GM18526 (cell line): ENCODE results near the gene PRDX3.

Experiments used
- POLR2A ChIP-seq: IDR thresholded peaks from 3 replicates; pipeline ENCODE4 v1.6.1; 2011; ENCODE audit not compliant: insufficient read length; ENCODE audit errors: extremely low read depth

Gene PRDX3

GRCh38 chr10:119209736-119210355 lies 31.2 kb upstream of the PRDX3 start:
- TF ChIP-seq POLR2A, result no peak

GRCh38 chr10:119209035-119209735 lies 30.6 kb upstream of the PRDX3 start:
- no peak for TF ChIP-seq POLR2A

- TF ChIP-seq POLR2A, result no peak
Observed at GRCh38 chr10:119208553-119208940, 29.9 kb upstream of the PRDX3 start.

DNA sequence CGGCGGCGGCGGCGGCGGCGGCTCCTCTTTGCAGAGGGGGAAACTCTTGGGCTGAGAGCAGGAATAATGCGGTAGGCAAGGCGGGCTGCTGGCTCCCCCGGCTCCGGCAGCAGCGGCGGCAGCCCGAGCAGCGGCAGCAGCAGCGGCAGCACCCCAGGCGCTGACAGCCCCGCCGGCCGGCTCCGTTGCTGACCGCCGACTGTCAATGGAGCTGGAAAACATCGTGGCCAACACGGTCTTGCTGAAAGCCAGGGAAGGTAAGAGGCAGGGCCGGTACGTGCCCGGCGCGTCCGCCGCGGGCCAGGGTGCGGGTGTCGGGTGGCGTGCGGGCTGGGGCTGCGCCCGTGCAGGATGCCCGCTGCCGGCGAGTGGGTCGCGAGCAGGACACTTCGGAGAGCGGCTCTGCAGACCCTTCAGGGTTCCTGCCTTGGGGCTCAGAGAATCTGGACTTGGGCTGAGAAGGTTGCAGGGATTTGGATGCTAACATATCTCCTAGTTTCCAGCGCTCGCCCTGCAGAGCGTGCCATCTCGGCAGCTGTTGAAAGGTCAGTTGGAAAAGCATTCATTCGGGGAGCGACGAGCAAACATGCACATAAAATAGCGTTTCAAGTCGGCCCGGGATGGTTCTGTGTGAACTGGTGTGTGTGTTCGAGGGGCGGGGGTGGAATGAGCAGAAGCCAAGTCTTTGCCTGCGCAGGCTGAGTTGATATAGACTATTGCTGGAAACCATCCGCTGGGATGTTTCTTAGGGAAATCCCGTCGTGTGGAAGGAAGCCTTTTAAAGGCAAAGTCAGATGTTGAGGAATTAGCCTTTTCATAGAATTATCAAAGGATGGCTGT lies 29.3 kb upstream of the PRDX3 start:
- no peak for TF ChIP-seq POLR2A

- TF ChIP-seq POLR2A, result no peak
Observed at GRCh38 chr10:119207366-119207666, 28.7 kb upstream of the PRDX3 start, which contains the start of gene GRK5. TSS of gene GRK5 (plus strand) at chr10:119207571. CDS start at chr10:119207918, 347 bp downstream.

- TF ChIP-seq POLR2A, result peak; percentile 23
Observed at GRCh38 chr10:119206603-119207365, 28.2 kb upstream of the PRDX3 start.

DNA sequence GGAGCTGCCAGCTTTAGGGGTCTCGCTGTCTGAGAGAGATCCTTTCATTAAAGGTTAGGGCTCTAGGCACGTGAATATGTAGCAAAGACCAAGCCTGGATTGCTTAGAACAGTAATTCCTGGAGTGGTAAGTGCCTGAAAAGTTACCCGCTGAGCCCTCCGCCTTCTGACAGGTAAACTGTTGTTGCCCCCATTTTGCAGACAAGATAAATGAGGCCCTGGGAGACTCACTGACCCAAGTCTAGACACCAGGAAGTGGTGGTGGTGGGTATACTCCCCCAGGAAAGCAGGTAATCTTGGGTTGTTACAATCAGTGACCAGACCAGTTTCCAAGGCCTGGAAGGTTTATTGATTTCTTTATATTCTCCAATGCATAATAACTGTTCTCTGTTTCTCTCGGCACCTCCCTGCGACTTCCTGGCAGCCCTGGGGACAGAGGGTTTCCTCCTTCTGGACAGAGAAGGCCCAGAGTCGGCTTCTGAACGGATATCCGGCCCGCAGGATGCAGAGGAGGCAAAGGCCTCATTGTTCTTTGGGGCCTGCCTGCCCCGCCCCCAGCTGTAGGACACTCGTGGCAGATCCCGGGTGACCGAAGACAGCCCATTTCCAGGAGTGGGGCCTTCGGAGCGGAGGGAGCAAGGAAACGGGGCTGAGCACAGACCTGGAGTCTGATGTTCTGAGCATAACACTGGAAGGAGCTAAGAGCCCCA lies 27.4 kb upstream of the PRDX3 start:
- TF ChIP-seq POLR2A, result peak; percentile 36

GRCh38 chr10:119203006-119203405 lies 24.4 kb upstream of the PRDX3 start:
- TF ChIP-seq POLR2A, result no peak

GRCh38 chr10:119201233-119201632 lies 22.6 kb upstream of the PRDX3 start:
- no peak for TF ChIP-seq POLR2A

DNA sequence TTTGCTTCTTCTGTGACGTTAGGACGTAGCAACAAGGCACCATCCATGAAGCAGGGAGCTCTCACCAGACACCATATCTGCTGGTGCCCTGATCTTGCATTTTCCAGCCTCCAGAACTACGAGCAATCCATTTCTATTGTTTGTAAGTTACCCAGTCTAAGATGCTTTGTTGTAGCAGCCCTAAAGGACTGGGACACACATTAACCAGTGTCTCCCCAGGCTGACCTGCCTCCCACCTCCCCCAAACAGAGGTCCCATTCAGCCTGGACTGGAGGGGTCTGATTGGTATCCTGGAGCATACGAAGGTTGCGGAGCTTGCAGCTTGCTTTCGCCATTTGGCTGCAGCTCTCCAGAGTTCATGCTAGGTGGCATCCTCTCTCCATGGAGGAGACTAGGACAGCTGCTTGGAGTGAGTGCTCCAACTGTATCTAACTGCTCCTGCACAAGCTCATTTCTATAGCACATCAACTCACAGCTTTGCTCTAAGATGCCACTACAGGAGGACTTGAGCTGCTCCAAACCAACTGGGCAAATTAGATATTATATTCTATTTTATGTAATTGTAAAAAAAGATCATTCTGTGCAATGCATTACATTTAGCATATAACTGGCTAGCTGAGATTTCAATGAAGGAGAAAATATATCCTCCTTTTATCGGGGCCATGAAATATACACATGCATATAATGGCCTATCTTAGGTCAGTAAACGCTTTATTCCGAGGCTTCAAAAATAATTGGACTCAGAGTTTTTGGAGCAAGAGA lies 20.8 kb upstream of the PRDX3 start:
- TF ChIP-seq POLR2A, result no peak

DNA sequence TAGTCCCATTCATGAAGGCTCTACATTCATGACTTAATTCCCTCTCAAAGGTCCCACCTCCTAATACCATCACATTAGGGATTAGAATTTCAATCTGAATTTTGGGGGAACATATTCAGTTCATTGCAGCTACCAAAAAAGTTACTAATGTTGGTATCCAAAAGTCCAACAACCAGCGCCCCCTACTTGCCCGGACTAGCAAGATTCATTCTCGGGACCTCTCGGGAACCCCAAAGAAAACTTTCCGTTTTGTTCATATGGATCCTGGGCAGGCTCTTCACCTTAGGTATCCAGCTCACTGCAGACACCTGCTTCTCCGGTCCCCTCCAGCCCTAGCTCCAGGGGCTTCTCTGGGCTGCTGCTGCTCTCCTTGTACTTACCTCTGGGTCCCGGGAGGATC lies 19.8 kb upstream of the PRDX3 start:
- no peak for TF ChIP-seq POLR2A

DNA sequence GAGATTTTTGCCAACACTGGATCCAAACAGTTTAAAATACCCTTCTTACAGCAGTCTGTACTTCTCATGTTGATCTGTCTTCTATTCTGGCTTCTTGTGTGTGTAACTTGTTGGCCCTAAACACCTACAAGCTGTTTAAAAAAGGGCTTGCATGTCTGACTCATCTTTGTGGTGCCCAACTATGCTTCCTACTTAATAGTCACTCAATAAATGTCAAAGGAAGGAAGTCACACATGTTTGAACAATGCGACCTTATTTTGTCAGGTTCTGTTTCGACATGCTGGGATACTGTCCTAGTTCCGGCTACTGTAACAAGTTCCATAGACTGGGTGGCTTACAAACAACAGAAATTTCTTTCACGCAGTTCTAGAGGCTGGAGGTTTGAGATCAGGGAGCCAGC lies 19.3 kb upstream of the PRDX3 start:
- TF ChIP-seq POLR2A, result no peak

DNA sequence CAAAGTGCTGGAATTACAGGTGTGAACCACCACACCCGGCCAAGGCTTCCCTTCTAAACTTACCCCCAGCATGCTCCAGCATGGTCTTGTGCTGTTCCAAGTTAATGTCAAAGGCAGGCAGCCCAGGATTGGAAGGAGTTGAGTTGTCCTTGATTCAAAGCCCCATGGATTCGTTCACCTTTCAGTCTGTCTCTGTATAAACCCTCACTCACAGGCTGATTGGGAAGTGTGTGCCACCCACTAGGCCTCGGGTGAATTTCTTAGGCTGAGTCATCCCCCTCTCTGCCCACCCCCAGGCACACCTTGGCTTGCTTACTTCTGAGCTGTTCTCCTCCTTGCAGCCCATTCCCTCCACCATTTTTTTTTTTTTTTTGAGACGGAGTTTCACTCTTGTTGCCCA lies 13.3 kb upstream of the PRDX3 start:
- TF ChIP-seq POLR2A, result no peak
